Activated CD4-positive, alpha-beta T cell treated with anti-CD3 and anti-CD28 coated beads, Interleukin-2, amount 50 U/mL, for 16 hours (primary cell): Measurements from ENCODE around the gene LZTS2.
A peak's percentile ranks its signal among the peaks of the same experiment; 100 is the strongest.

Experiments
- DNase-seq: peaks from one replicate; pipeline ENCODE4 v3.0.0-alpha.2; 2020

Gene LZTS2

DNA sequence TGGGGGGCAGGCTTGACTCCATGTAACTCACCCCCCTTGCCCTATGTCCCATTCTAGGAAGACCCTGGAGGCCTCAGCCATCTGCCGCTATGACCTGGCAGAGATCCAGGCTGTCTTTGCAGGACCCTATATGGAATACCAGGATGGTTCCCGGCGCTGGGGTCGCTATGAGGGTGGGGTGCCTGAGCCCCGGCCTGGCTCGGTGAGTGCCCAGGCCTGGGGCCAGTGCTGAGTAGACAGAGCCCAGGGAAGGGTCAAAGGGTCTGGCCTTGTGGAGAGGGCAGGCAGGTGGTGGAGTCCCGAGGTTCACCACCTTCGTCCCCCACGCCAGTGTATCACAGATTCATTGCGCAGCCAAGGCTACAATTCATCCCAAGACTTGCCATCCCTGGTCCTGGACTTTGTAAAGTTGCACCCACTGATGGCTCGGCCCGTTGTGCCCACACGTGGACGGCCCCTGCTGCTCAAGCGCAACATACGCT, 19.8 kb upstream of the LZTS2 start:
- no peak for DNase-seq

DNA sequence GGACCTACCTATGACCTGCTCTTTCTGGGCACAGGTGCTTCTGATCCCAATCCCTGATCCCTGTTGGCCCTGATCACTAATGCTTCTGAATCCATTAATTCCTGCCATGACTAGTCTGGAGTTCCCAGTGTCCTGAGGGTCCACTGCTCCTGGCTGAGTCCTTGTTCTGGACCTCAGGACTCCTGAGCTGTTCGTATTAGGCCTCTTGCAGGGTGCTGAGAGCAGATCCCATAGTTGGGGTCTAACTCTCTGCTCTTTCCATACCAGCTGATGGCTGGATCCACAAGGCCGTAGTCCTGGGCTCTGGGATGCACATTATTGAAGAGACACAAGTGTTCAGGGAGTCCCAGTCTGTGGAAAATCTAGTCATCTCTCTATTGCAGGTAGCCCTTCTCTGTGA, 19.3 kb upstream of the LZTS2 start:
- DNase-seq = no peak

DNA sequence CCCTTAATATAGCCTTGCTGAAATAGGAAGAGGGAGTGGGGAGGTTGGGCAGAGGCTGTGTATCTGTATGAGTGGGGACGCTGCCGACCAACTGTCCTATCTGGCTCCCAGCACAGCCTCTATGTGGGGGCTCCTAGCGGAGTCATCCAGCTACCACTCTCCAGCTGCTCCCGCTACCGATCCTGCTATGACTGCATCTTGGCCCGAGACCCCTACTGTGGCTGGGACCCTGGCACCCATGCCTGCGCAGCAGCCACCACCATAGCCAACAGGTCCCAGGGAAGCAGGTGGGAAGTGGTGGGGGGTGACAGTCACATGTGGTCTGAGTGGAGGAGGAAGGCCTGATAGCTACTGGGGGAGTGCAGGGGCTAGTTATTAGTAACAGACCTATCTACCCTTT, 18.9 kb upstream of the LZTS2 start:
- no peak for DNase-seq

DNA sequence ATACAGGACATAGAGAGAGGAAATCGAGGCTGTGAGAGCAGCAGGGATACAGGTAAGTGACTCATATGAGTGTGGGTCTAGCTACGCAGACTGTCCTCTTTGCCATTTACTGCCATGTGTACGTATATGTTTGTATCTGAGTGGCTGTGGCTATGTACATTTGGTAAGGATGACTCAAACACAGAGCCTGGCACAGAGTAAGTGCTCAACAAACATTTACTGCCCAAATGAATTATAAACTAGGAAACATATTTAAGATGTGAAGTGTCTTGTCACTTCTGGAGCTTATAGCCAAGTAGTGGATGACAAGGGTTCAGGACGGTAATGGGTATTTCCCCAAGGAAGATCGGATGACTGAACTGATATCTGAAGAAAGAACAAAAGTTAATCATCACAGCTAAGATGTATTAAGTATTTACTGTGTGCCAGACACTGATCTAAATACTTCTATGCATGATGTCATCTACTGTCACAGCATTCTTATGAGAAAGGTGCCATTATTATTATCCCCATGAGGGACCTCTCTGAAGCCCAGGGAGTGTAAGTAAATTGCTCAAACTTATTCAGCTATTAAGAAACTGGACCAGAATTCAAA, 18.3 kb upstream of the LZTS2 start:
- no peak for DNase-seq

DNA sequence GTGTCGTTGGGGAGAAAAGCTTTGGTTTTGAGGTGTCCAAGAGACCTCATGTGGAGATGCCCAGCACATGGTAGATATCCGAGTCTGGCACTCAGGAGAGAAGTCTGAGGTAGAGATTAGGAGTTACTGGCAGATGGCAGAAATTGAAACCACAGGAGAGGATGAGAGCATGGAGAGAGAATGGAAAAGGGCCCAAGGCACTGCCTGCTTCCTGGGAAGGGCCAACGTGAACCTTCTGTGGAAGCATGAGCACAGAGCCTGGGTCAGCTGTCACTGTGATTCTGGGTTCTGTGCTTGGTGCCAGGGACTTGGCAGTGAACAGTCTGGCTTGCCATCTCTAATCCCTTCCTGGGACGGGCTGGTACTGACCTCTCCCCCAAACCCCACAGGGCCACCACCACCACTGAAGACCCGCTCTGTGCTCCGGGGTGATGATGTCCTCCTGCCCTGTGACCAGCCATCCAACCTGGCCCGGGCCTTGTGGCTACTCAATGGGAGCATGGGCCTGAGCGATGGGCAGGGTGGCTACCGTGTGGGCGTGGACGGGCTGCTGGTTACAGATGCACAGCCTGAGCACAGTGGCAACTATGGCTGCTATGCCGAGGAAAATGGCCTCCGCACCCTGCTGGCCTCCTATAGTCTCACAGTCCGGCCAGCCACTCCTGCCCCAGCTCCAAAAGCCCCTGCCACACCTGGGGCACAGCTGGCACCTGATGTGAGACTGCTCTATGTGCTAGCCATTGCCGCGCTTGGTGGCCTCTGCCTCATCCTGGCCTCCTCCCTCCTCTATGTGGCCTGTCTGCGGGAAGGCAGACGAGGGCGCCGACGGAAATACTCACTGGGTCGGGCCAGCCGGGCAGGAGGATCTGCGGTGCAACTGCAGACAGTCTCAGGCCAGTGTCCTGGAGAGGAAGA, 16.4 kb upstream of the LZTS2 start:
- no peak for DNase-seq

DNA sequence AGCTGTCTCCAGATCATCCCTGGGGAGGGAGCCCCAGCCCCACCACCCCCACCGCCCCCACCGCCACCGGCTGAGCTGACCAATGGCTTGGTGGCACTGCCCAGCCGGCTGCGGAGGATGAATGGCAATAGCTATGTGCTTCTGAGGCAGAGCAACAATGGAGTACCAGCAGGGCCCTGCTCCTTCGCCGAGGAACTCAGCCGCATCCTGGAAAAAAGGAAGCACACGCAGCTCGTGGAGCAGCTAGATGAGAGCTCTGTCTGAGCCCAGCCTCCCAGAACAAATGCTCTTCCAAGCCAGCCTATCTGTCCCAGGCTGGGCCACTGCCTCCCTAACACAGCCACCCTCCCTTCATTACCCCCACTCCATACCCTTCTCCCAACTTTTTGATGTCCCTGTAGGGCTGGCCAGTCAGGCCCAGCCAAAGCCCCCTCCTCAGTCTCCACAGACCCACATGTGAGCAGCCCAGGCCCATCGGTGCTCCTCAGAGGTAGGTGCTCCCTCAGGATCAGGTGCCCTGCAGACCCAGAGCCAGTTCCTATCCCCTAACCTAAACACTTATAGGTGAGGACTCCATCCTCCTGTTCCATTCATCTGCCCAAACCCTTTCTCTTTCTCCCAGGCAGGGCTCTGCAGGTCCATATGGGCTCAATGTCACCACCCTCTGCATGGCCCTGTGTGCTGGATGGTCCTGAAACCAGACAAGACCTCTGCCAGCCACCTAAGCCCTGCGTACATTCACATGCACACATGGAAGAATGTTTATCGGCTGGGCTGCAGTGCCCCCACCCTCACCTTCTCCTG, 15.5 kb upstream of the LZTS2 start:
- no peak for DNase-seq

DNA sequence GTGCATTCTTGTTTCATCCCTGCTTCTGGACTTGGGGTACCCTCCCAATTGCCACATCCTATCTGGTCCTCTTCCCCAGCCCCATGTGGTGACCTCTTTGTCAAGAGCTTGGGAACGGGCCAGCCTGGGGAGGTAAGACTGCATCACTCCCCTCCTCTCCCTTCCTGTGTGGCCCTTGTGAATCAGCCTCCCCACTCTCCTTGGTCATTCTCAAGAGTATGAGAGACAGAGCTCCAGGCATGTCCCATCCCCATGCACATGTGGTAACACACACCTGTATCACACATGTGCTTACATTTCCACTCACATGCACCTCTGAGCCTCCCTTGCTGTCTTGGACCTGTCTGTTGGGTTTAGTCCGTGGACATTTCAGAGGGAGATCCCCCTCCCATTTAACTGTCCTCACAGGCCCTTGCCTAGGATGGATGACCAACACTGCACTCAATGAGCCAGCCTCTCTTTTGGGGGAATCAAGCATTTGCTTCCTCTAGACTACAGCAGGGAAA, 14.9 kb upstream of the LZTS2 start:
- DNase-seq = no peak

DNA sequence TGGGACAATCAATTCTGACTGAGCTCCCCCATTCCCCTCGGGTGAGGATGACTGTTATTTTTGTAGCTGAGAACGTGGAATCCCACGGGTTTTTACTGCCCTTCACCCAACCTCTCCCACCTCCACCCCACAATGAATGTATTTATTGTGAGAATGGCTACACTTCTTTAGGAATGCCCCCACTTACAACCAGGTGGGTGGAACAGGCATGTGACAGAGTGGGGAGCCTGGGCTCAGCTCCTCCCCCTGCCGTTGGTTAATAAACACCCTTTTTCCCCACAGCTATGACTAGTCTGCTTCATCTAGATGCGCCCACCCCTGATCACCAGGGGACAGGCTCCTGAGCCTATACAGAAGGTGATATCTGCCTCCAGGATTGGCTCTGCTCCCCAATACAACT, 14.3 kb upstream of the LZTS2 start:
- DNase-seq = no peak

DNA sequence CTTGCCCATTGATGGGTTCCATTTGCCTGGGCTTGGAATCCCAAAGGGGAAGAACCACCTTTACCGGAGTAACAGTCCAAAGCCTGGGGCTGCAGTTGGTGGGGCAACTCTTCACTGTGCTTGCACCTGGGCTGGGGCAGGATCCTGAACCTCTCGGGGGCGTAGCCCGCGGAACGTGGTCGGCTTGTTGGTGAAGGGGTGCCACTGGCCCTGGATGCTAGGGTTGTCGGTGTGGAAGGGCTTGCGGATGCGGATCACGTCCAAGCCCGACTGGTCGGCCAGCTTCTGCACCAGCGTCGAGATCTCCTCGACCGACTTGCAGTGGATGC, 13.0 kb upstream of the LZTS2 start:
- no peak for DNase-seq

DNA sequence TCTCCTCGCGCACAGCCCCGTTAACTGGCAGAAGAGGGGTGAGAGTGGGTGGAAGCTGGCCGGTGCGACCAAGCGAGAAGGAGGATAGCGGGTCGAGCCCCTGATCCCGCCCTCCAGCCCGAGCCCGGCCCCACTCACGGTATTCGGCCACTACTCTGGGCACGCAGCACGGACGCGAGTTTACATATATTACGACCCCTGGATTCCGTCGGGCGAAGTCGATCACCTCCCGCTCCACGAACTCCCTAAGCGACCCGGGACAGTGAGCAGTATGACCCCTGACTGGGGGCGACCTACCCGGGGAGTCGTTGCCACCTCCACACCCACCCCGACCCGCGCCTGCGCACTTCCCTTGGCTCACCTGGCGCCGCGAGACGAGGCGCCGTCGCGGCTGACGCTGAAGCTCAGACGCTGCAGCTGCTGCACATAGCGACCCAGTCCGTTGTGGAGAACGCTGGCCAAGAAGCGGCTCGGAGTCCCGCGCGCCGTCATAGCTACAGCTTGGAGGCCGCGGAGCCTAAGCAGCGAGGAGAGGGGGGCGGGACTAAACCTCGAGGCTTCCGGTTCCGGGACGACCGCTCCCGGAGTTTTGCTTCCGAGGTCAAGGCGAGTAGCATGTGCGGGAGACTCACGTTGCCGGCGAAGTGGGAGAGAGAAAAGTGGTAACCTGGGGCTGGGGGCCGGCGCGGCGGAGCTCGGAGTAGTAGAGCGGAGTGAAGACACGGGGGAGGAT, 12.5 kb upstream of the LZTS2 start, which contains the start of the genes MRPL43 and TWNK:
Gene MRPL43 (minus strand): TSS at position 546 of the 733 bp plus-strand sequence. CDS start 54 bp downstream, at position 492.
Gene TWNK (plus strand): TSS at position 592 of the 733 bp plus-strand sequence. CDS start 668 bp downstream, outside the sequence.
- peak; percentile 86 for DNase-seq

DNA sequence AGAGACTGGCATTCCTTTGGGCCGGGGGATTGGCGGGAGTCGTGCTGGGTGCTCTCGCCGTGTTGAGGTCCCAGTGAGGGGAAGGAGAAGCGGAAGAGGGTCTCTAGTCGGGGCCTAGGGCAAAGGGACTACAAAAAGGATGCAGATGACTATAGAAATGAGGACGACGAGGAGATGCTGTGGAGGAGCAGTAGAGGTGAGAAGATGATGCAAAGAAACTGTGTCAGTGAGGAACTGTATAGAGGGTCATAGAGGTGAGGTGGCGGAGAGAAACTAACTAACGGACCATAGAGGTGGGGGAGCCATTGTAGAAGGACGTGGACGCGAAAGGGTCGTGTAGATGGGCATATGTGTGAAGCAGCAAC, 11.9 kb upstream of the LZTS2 start:
- no peak for DNase-seq

DNA sequence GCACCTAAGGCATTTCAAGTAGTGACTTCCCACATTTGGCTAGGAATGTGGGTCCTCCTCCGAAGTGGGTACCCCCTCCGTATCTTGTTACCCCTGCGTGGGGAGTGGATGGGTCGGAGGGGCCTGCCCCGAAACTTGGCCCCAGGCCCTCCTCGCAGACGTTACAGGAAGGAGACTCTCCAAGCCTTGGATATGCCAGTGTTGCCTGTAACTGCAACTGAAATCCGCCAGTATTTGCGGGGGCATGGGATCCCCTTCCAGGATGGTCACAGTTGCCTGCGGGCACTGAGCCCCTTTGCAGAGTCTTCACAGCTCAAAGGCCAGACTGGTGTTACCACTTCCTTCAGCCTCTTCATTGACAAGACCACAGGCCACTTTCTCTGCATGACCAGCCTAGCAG, 11.4 kb upstream of the LZTS2 start:
- DNase-seq = no peak

DNA sequence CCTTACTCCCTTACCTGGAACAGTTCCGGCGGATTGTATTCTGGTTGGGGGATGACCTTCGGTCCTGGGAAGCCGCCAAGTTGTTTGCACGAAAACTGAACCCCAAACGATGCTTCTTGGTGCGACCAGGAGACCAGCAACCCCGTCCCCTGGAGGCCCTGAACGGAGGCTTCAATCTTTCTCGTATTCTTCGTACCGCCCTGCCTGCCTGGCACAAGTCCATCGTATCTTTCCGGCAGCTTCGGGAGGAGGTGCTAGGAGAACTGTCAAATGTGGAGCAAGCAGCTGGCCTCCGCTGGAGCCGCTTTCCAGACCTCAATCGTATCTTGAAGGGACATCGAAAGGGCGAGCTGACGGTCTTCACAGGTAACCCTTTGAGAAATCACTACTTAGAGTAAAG, 10.5 kb upstream of the LZTS2 start:
- DNase-seq = no peak

DNA sequence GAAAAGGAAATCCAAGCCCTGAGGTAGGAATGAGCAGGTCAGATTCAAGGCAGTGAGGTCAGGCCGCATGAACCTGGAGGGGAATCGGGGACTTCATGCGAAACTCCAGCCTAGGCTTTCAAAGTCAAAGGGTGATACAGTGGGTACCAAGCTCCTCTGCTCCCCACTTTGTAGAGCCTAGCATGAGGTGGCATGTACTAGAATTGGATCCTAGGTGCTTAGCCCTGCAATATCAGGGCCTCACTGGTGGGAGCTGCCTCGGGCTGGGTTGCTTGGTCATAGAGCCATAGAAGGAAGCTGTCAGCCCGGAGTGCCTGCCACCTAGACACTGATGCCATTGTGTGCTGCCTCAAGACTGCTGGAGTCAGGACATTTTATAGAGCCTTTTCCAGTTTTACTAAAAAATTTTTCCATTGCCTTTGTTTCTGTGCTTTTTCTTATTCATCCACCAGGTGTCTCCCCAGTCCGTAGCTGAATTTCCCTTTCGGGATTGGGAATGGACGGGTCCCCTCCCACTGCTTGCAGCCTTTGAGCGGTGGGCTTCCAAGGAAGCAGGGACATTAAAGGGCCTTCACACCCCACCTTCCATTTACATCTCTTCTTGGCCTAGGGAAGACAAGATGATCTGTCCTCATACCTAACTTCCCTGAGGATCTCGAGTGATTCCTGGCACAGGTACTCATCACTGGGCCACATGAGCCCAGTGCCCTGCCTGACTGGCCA, 5.5 kb upstream of the LZTS2 start:
- DNase-seq = no peak

DNA sequence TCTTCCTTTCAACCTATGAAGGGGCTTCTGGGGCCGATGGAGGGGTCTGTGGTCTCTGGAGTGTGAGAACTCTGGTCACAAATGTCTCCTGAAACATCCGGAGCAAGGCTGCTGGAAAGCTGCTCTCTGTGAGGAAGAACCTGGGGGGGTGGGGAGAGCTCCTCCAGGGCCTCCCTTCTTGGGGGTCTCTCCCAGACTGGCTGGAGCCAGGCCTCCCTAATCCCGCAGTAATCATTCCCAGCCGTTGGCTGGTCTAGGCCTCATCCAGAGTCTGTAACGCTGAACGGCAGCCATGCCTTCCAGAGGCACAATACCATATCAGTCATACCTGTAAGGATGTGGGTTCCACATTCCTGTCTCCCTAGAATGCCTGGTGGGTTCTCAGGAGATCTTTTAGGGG, 4.4 kb upstream of the LZTS2 start:
- DNase-seq = no peak

DNA sequence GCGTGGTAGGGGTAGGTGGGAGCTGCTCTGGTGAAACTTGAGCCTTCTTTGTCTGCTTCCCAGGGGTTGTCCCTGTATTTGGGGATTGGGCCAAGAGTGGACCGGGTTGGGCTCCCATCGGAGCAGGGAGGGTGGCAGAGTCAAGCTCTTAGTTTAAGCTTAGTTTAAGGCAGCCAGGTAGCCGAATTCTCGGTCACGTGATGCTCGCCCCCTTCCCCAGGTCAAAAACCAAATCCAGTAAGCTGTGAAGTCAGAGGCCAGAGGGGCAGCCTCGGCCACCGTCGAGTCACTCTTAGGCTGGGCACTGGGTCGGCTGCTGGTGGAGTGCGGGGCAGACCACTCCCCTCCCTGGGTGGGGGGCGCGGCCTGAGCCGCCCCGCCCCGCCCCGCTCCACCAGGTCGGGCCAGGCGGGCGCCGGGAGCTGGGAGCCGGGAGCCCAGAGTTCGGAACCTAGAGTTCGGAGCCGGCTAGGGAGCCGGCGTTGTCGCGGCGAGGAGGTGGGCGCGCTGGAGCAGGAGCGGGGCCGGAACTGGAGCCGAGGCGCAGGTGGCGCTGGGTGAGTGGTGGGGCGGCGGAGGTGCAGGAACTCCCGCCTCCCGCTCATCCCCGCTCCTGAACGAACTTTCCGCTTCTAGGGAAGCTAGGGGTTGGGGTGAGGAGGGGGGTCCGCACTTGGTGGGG, 2.8 kb upstream of the LZTS2 start:
- peak; percentile 24 for DNase-seq

DNA sequence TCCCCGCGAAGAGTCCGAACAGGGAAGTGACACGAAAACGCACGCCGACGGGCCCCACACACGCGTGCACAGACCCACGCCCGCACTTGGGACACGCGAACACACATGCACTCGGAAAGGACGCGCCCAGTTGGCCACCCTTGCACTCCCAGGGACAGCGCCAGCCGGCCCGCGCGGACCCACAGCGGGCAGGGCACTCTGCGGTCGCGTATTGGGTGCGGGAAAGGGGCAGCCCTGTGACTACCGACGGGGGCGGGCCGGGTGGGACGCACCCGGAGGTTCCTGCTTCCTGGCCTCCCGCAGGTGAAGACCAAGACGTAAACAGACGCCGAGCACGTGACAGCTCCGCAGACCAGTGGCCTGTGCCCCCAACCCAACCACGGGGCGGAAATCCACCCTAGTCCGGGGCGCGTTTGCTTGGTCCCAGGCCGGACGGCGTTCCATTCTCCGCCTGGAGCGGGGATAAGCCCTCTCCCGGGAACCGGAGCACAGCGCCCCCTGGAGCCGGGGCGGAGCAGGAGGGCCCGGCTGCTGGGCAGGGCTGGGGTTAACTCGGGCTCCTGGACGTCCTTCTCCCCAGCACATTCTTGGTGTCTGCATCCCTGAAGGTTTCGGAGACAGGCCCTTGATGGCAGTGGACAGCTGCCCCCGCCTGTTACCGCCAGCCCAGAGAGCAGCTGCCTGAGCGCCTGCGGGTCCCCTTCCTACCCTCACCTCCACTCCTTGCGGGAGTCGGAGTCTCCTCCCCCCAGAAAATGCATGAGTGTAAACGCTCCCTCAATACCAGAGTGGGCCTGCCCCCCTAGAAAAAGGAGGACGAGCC, 2.0 kb upstream of the LZTS2 start:
- DNase-seq = peak; percentile 72

DNA sequence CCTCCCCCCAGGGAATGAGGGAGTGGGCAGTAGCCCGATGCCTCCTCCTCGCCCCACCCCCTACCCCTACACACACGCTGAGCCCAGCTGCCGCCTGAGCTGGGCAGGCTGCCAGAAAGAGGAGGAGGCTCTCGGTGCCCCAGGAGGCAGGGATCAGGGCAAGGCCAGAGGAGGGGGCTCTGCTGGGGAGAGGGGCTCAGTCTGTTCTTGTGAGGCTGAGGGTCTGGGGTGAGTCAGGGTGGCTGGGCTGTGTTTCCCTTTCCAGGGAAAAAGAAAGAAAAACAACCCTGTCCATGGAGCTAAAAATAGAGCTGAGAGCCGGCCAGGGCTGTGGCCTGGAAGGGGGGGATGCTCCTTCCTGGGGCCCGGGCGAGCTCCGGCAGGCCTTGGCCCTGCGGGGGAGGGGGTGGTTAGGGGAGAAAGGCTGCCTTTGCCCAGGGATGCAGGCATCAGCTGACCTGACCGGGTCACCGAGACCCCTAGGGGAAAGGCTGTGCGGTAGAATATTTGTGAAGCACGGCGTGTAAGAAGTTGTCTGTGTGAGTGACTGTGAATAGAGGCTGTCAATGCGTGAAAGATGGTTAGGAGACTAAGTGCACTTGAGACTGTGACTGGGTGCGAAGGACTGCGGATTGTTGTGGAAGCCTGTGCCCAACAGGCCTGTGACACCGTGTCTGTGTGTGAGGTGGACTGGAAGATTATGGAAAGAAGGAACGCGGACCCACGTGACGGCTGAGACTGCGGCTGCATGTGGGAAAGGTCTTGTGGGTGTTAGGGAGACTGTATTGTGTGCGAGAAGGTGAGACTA, 1.2 kb upstream of the LZTS2 start:
- peak; percentile 60 for DNase-seq

DNA sequence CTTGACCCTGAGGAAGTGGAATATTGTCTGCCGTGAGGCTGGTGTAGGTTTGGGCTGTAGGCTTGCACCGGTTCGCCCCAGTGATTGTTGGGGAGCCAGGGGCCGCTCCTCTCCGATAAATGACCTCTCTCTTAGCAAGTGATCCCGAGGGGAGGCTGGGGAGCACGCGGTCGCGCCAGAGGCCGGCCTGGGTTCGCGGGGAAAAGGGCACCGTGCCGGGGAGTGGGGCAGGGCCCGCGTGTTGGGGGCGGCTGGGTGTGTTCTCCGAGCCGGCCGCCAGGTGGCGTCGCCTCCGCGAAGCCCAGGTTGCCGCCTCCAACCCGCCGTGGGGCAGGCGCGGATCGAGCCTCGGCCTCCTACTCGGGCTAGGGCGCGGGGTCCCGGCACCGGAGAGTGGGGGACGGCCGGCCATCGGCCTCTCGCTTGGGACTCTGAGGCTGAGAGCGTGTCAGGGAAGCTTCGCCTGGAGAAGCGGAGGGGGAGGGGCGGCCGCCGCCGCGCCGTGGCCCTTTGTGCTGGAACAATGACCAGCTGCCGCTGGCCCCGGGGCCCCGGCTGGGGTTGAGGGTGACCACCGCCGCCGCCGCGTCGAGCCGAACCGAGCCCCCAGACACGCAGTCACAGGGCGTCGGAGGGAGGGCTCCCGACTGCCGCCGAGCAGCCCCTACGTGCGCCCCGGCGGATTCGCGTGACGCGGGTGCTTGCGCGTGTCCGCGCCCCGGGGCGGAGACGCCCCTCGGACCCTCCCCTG, 442 bp upstream of the LZTS2 start:
- DNase-seq = peak; percentile 73
